ENCODE results near the gene SMIM43. TPM values are rescaled to one million over a fixed set of nuclear protein-coding genes. Genes with fewer than 3 reads are reported as not detected.
A peak's percentile ranks its signal among the peaks of the same experiment; 100 is the strongest.

The SMIM43 gene
- total RNA-seq, 1 experiment from 2014 or later: 1.2 TPM

DNA sequence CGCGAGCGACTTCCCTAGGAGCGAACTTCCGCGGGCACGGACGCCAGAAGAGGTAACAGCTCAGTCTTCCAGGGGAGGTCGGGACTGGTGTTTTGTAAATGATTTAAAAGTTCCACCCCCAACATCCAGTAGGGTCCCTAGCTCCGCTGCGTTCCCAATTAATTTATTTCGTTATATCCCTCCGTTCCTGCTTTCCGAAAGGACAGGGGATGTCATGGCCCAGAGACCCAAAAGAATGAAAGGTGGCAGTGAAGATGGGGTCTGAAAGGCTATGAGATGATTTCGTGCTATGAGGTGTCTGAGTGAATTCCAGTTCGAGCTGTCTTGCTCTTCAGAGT lies 373 bp upstream of the SMIM43 start:
- H3K36me3 Mint-ChIP-seq (ENCODE audit: insufficient read depth in 1 of 3, low read depth in 3 of 3): no peaks in the 10 kb centered on the region
- Histone ChIP-seq H4K20me1 (ENCODE audit: control insufficient read depth, insufficient read depth, insufficient read length) (no peaks in the 10 kb centered on the region), H3K14ac (ENCODE audit: insufficient read depth, low read length) (peak overlapping the region; percentile 23; the same call in 1 of the 2 replicates), H2BK5ac (ENCODE audit: insufficient read length, low read length) (no peak overlapping the region), H4K5ac (ENCODE audit: insufficient read length, low read depth, low read length) (no peak overlapping the region), H3K56ac (ENCODE audit: insufficient read length, low read depth, low read length) (no peak overlapping the region), H3K79me1 (ENCODE audit: insufficient read depth, low read depth, low read length, poor library complexity, severe bottlenecking) (no peaks in the 10 kb centered on the region), H3K4me2 (ENCODE audit: insufficient read depth, insufficient read length, low read length) (peak overlapping the region; percentile 41), H4K8ac (replicated peaks; ENCODE audit: insufficient read length, low read depth, low read length) (no peak overlapping the region), H3K27ac (ENCODE audit: insufficient read length, low read depth, low read length) (no peak overlapping the region), H3K9ac (ENCODE audit: extremely low read depth, insufficient read length, low read length) (peak overlapping the region; percentile 9), H3K23ac (ENCODE audit: insufficient read length, low read depth, low read length) (no peak overlapping the region), H3K23me2 (ENCODE audit: insufficient read length, low read depth, low read length, poor library complexity, severe bottlenecking) (peaks cover 9% of the 10 kb centered on the region), H2AK5ac (ENCODE audit: insufficient read length, low read length) (no peak overlapping the region), H3T11ph (ENCODE audit: low read length) (no peak overlapping the region), H3K9me3 (ENCODE audit: control insufficient read depth, low read depth, low read length) (no peaks in the 10 kb centered on the region), H2BK15ac (ENCODE audit: low read depth, low read length) (no peak overlapping the region), H3K4ac (ENCODE audit: low read depth, low read length) (no peak overlapping the region), H2BK20ac (ENCODE audit: low read depth, low read length, poor library complexity, severe bottlenecking) (no peak overlapping the region), H3K27me3 (ENCODE audit: insufficient read depth, low read length) (peaks cover 41% of the 10 kb centered on the region), H3K18ac (ENCODE audit: insufficient read length, low read depth, low read length) (no peak overlapping the region), H3K4me1 (ENCODE audit: insufficient read depth, low read length) (0 out of 2 replicates have a peak, but pooled peaks cover 5% of the 10 kb centered on the region), H3K79me2 (ENCODE audit: insufficient read depth, low read length) (no peaks in the 10 kb centered on the region), H4K91ac (ENCODE audit: insufficient read length, low read depth, low read length) (no peak overlapping the region), H2BK120ac (ENCODE audit: low read depth, low read length, poor library complexity, severe bottlenecking) (no peak overlapping the region), H2AFZ (ENCODE audit: low read length) (no peak overlapping the region), H2BK12ac (ENCODE audit: insufficient read length, low read depth, low read length) (no peak overlapping the region)
- no peak for DNase-seq
- H3K27me3 Mint-ChIP-seq (ENCODE audit: low read depth): peaks cover 97% of the 10 kb centered on the region
- TF ChIP-seq, protein P1, sequence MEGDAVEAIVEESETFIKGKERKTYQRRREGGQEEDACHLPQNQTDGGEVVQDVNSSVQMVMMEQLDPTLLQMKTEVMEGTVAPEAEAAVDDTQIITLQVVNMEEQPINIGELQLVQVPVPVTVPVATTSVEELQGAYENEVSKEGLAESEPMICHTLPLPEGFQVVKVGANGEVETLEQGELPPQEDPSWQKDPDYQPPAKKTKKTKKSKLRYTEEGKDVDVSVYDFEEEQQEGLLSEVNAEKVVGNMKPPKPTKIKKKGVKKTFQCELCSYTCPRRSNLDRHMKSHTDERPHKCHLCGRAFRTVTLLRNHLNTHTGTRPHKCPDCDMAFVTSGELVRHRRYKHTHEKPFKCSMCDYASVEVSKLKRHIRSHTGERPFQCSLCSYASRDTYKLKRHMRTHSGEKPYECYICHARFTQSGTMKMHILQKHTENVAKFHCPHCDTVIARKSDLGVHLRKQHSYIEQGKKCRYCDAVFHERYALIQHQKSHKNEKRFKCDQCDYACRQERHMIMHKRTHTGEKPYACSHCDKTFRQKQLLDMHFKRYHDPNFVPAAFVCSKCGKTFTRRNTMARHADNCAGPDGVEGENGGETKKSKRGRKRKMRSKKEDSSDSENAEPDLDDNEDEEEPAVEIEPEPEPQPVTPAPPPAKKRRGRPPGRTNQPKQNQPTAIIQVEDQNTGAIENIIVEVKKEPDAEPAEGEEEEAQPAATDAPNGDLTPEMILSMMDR (conservative IDR thresholded peaks at IDR 0.05): no peak
- no peaks in the 10 kb centered on the region for H3K9me3 Mint-ChIP-seq
- H3K27ac Mint-ChIP-seq: no peak overlapping the region
- H3K4me3 Mint-ChIP-seq: peak overlapping the region; percentile 75 to 87
- peaks cover 17 to 18% of the 10 kb centered on the region in 2 experiments for H3K4me1 Mint-ChIP-seq
- no CpG with 5 or more reads among the region's 16 CpGs for WGBS (ENCODE audit: extremely low coverage, insufficient read length, low lambda C conversion rate)

All from H9 (cell line).